Right lobe of liver (tissue), 4 donors: ENCODE measurements around the gene UQCC2.

Source experiments
- CTCF ChIP-seq, 4 donors: fragments of 200-600 bp in 3 of 4; fragments of 450-650 bp in 1 of 4; IDR thresholded peaks; one replicate each; pipeline versions ENCODE4 v1.5.1 to v1.8.0; 2016 to 2022; ENCODE audit warnings: antibody characterized with exemption in 4 of 4, mild to moderate bottlenecking in 2 of 4
- POLR2A ChIP-seq: fragments of 450-650 bp; IDR thresholded peaks from one replicate; pipeline ENCODE4 v1.6.1; 2017; ENCODE audit warnings: antibody characterized with exemption, mild to moderate bottlenecking
- donor health status: DM: no; HTN: no; CAD: no.
- donor health status: DM: no; HTN: no; CAD: no.
- donor health status: DM: no; HTN: yes; CAD: no.

GRCh38 chr6:33722103-33722623 lies 10.7 kb upstream of the UQCC2 start:
- TF ChIP-seq CTCF (IDR thresholded peaks at IDR 0.05) (no peak), POLR2A (no peak)
